ENCODE results near the gene CARHSP1. TPM values are rescaled to one million over a fixed set of nuclear protein-coding genes. Genes with fewer than 3 reads are reported as not detected.

The CARHSP1 gene
- total RNA-seq, 1 experiment from 2014 or later = 208 TPM

DNA sequence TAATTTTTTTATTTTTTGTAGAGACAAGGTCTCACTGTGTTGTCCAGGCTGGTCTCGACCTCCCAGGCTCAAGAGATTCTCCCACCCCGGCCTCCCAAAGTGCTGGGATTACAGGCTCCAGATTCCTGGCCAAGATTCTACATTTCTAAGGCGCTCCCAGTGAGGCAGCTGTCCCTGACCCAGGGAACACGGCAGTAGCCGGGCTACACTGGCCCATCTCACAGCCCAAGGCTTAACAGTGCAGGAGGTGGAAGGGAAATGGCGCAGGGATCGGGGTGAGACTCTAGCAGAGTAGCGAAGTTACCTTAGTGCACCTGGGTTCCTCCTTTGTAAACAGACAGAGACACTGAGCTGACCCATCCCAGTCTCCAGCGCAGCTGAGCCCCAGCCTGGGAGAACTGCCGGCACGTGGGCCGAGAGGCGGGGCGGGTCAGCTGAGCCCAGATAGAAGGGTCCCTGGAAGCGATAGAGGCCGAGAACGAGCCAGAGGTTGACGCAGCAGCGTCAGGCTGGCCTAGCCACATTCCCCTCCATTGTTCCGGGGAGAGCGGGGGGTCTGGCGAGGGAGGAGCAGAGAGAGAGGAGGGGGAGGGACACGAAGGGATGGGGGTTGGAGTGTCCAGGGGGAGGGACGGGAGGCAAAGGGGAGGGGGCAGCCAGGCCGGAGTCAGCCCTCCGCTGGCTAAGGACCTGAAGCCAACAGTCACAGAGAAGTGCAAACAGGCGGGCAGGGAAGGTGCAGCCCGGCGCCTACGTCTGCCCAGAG, 2.5 kb downstream of the CARHSP1 start:
- H3K4me3 ChIP-seq = no peak overlapping the region; the same call in 1 of the 2 replicates
- no peak for DNase-seq
- H3K9me3 ChIP-seq = no peaks in the 10 kb centered on the region
- H3K27me3 ChIP-seq = no peaks in the 10 kb centered on the region
- H3K36me3 ChIP-seq = peaks cover 27% of the 10 kb centered on the region

DNA sequence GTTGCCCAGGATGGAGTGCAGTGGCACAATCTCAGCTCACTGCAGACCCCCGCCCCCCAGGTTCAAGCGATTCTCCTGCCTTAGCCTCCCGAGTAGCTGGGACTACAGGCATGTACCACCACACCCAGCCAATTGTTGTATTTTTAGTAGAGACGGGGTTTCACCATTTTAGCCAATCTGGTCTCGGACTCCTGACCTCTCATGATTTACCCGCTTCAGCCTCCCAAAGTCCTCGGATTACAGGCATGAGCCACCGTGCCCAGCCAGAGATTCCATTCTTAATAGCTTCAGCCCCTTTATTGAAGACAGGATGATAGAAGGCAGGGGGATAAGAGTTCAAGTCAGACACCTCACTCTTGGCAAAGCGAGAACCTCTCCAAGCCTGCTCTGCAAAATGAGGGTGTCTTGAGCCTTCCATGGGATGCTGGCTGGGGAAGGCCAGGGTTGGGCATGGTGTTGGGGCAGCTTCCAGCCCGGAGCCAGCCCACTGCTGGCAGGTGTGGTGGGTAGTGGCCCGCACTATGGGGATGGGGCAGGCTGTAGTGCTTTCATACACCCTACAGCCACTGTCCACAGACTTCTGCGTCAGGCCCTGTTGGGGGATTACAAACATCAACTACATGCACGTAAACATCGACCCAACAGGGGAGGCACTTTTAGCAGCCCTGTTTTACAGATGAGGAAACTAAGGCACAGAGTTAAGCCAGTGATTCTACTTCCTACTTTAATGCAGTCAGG, 3.5 kb downstream of the CARHSP1 start:
- Histone ChIP-seq H3K4me3 (no peak overlapping the region), H3K36me3 (peaks cover 31% of the 10 kb centered on the region), H3K9me3 (no peaks in the 10 kb centered on the region), H3K27me3 (no peaks in the 10 kb centered on the region)
- no peak for DNase-seq

DNA sequence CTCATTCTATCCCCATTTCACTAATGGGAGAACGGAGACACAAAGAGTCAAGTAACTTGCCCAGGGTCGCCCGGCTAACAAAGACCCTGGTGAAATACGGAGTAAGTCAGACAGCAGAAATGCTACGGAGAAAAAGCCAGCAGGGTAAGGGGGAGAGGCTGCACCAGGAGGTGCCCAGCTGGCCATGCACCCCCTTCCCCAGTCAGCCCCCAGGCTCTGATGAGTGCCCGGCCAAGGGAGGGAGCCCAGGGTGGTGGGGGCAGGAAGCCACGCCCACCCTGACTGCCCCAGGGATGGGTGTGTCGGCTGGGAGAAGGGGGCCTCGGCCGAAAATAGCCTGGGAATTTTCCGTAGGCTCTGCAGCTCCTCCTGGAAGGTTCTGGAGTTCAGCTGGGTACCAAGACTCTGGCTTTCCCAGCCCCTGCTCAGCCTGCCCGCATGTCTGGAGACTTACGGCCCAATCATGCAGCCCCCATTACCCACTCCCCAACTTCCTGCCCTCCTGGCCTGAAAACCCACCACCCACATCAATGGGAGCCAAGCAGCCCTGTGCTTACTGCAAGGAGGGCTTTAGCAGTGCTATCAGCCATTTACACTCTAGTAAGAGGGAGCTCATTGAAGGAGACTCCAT, 4.2 kb downstream of the CARHSP1 start:
- no peak for DNase-seq
- no peaks in the 10 kb centered on the region for H3K9me3 ChIP-seq
- H3K36me3 ChIP-seq = peaks cover 35% of the 10 kb centered on the region
- no peak overlapping the region for H3K4me3 ChIP-seq
- H3K27me3 ChIP-seq = no peaks in the 10 kb centered on the region

- no peaks in the 10 kb centered on the region for H3K9me3 ChIP-seq
- DNase-seq = peak; percentile 44
- H3K4me3 ChIP-seq = no peak overlapping the region
- H3K36me3 ChIP-seq = peaks cover 42% of the 10 kb centered on the region
- no peaks in the 10 kb centered on the region for H3K27me3 ChIP-seq
Measured at GRCh38 chr16:8863594-8864424, 5.0 kb downstream of the CARHSP1 start.

DNA sequence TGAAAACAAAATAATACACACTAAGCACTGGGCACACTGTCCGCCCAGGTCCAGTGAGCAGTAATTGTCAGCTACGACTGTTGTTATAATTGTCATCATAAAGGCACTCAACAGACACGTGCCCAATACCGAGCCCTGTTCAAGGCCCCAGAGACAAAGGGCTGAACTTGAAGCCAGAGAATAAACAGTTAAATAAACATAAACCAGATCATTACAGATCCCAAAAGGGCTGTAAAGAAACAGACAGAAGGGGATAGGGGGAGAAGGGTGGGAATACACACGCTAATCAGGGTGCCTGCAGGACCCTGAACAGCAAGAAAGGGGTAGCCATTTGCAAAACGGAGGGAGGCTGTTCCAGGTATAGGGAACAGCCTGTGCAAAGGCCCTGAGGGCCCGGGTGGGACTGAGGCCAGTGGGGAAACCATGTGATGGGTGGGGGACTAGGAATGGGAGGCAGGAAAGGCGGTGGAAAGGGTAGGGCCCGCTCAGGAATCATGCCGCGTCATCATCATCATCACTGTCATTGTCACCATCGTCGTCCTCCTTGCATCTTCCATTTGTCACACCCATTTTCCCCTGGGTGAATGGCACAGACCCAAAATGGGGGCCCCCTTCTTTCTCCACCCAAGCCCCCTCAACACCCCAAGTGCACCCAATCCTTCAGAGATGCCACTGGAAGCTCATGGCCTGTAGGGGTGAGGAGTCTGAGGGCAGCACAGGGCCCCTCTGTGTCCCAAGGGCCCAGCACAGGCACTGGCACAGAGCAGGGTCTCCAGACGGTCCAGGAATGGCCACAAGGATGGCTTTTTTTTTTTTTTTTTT, 6.3 kb downstream of the CARHSP1 start:
- no peaks in the 10 kb centered on the region for H3K27me3 ChIP-seq
- no peak overlapping the region for H3K4me3 ChIP-seq
- H3K36me3 ChIP-seq = peaks cover 44% of the 10 kb centered on the region
- DNase-seq = no peak
- H3K9me3 ChIP-seq = no peaks in the 10 kb centered on the region

DNA sequence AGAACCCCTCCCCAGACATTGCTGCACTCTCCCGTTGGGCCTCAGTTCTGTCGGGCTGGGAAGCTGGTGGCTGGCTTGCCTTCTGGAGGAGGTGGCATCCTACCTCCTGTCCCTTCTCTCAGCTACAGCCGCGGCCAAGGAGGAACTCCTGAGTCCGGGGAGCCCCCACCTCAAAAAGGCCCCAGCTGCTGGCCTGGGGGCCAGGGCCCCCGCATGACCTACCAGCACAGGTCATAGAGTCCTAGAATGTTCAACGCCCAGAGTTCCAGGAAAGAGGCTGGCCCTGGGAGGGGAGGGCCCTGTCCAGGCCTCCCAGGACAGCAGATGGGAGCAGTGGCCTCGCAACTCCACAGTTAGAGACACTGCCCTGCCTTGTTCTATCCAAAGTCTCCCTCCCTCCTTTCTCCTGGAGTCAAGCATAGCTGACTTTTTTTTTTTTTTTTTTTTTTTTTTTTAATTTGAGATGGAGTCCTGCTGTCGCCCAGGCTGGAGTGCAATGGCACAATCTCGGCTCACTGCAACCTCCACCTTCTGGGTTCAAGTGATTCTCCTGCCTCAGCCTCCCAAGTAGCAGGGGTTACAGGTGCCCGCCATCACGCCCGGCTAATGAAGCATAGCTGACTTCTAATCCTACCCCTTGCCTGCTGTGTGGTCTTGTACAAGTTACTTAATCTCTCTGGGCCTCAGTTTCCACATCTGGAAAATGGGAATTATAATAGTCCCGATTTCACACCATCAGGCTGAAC, 7.1 kb downstream of the CARHSP1 start:
- Histone ChIP-seq H3K9me3 (no peaks in the 10 kb centered on the region), H3K4me3 (no peak overlapping the region)

GRCh38 chr16:8859913-8860881, 8.6 kb downstream of the CARHSP1 start:
- Histone ChIP-seq H3K9me3 (no peaks in the 10 kb centered on the region), H3K4me3 (no peak overlapping the region), H3K36me3 (peaks cover 50% of the 10 kb centered on the region), H3K27me3 (no peaks in the 10 kb centered on the region)
- no peak for DNase-seq

More for the DNA sequence above, 7.1 kb downstream of the CARHSP1 start:
- no peaks in the 10 kb centered on the region for H3K27me3 ChIP-seq
- H3K36me3 ChIP-seq = peaks cover 39% of the 10 kb centered on the region
- no peak for DNase-seq

- no peak overlapping the region for H3K4me3 ChIP-seq
- no peaks in the 10 kb centered on the region for H3K27me3 ChIP-seq
- DNase-seq = no peak
- peaks cover 56% of the 10 kb centered on the region for H3K36me3 ChIP-seq
- no peaks in the 10 kb centered on the region for H3K9me3 ChIP-seq
Measured at GRCh38 chr16:8858994-8859912, 9.6 kb downstream of the CARHSP1 start.

DNA sequence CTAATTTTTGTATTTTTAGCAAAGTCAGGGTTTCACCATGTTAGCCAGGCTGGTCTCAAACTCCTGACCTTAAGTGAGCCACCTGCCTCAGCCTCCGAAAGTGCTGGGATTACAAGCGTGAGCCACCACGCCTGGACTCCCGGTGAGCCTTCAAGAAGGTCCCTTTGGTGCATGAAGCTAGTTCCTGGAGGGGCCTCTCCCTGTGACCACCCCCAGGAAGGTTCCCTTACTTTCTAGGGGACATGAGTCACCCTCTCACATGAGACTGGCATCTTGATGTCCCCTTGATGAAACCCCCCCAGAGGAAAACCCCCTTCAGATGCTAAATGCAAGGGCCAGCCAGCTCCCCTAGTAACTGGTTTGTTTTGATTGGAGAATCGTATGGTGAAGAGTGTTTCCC, 12.8 kb downstream of the CARHSP1 start:
- no peak for DNase-seq
- peaks cover 75% of the 10 kb centered on the region for H3K36me3 ChIP-seq
- H3K4me3 ChIP-seq = no peak overlapping the region
- no peaks in the 10 kb centered on the region for H3K27me3 ChIP-seq
- no peaks in the 10 kb centered on the region for H3K9me3 ChIP-seq

DNA sequence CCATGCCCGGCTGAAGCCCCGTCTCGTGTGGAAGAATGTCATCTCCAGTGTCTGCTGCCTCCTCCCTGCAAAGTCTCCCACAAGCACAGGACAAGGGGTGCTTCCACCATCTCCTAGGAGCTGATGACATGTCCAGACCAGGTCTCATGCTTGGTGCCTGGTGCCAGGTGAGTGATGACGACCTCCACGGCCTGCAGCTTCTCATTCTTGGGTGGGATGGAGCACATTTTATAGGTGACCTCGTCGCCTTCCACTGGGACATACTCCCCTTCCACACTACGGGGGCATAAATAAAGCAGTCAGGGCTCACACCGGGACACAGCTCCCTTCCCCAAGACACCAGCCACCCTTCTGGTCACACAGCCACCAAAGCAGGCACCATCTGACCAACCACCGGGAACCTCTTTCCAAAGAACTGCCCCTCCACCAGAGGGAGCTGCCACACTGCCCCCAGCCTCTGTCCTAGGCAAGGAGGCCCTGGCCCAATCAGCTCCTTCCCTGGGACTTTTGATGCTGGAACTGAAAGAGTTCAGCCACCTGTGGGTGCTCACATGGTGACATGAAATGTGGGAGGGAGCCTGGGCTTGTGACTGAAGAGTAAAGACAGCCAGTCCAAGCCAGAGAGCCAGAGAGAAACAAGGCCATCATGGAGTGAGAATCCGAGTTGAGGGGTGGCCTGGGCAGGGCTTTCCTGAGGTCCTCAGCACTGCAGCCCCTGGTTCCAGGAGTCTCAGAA, 13.6 kb downstream of the CARHSP1 start:
- no peaks in the 10 kb centered on the region for H3K9me3 ChIP-seq
- no peak overlapping the region for H3K4me3 ChIP-seq
- H3K27me3 ChIP-seq = no peaks in the 10 kb centered on the region
- peaks cover 77% of the 10 kb centered on the region for H3K36me3 ChIP-seq
- DNase-seq = no peak

DNA sequence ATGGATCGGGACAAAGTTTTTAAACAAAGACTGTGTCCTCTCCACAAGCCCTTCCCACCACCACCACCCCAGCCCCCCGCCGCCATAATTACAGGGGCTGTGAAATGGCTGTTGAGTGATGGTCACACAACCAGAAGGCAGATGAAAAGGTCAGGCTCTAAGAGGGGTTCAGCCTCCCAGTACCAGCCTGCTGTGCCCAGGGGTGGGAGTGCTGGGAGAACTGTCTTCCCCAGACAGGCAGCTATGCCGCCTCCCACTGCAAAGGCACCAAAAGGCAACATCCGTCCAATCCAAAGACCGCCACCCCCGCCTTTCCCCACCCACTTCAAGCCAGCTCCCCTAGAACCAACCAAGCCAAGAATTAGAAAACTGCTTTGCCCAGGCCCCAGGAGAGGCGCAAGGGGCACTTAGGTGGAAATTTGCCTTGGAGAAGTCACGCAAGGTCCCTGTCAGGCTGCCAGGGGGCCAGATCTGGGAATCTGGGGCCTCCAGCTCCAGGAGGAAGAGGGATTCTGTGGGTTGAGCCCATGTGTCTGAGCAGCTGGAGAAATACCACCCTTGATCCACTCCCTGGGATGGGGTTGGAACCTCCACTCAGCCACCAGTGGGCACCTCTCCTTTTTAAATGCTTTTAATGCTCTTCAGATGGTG, 14.4 kb downstream of the CARHSP1 start:
- Histone ChIP-seq H3K36me3 (peaks cover 80% of the 10 kb centered on the region), H3K27me3 (no peaks in the 10 kb centered on the region)
- DNase-seq = no peak

GRCh38 chr16:8853611-8854010, 15.2 kb downstream of the CARHSP1 start:
- DNase-seq = no peak
- Histone ChIP-seq H3K9me3 (no peaks in the 10 kb centered on the region), H3K36me3 (peaks cover 82% of the 10 kb centered on the region), H3K4me3 (no peak overlapping the region), H3K27me3 (no peaks in the 10 kb centered on the region)

More for the DNA sequence above, 14.4 kb downstream of the CARHSP1 start:
- Histone ChIP-seq H3K9me3 (no peaks in the 10 kb centered on the region), H3K4me3 (no peak overlapping the region)

Measured in MG63 (cell line).